Measurements from ENCODE around the gene SLC4A8. TPM values are rescaled to one million over a fixed set of nuclear protein-coding genes. Genes with fewer than 3 reads are reported as not detected.

The SLC4A8 gene
- total and polyA plus RNA-seq, 4 donors, result 1.1 to 12.2 (median 3.0) TPM

DNA sequence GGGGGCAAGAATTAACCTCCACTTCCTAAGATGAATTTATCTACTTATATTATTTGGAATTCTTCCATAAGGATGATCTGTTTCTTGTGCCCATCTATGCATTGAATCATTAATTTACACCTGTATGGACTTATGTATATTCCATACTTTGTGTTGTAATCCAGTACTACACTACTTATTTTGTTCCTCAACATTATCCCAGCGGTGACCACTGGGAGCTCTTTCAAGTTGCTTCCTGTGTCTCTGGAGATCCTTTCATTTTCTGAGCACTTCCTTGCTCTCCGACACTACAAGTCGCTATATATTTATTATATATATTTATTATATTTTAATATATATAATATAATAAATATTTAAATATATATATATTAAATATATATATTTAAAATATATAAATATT lies 111.5 kb downstream of the SLC4A8 start:
- ATAC-seq (ENCODE audit: insufficient read depth, low FRiP score) (no peak), DNase-seq (no peak)
- 75 to 82% methylated on average over 3 of the region's 3 CpGs for WGBS, 2 donors
- no peaks in the 10 kb centered on the region for H3K4me1 ChIP-seq (ENCODE audit: control insufficient read depth in 5 of 5, insufficient read depth in 5 of 5, low read length in 5 of 5)
- no peak overlapping the region for H3K27ac ChIP-seq (ENCODE audit: low read depth in 1 of 2, low read length in 1 of 2)
- peaks cover 0 to 10% (median 7%) of the 10 kb centered on the region in 3 donors for H3K27me3 ChIP-seq (ENCODE audit: control insufficient read depth in 3 of 3, insufficient read depth in 3 of 3, low read length in 2 of 3)
- no peak overlapping the region for H3K4me3 ChIP-seq
- TF ChIP-seq, protein P1, sequence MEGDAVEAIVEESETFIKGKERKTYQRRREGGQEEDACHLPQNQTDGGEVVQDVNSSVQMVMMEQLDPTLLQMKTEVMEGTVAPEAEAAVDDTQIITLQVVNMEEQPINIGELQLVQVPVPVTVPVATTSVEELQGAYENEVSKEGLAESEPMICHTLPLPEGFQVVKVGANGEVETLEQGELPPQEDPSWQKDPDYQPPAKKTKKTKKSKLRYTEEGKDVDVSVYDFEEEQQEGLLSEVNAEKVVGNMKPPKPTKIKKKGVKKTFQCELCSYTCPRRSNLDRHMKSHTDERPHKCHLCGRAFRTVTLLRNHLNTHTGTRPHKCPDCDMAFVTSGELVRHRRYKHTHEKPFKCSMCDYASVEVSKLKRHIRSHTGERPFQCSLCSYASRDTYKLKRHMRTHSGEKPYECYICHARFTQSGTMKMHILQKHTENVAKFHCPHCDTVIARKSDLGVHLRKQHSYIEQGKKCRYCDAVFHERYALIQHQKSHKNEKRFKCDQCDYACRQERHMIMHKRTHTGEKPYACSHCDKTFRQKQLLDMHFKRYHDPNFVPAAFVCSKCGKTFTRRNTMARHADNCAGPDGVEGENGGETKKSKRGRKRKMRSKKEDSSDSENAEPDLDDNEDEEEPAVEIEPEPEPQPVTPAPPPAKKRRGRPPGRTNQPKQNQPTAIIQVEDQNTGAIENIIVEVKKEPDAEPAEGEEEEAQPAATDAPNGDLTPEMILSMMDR (IDR thresholded peaks at IDR 0.05; ENCODE audit: control extremely low read depth, extremely low read depth), result no peak
- no peaks in the 10 kb centered on the region for H3K9me3 ChIP-seq (ENCODE audit: control insufficient read depth in 4 of 4, insufficient read depth in 3 of 4, low read length in 3 of 4)
- H3K9ac ChIP-seq (ENCODE audit: insufficient read depth in 1 of 2, low read length in 2 of 2), result no peak overlapping the region
- H3K36me3 ChIP-seq (ENCODE audit: control insufficient read depth in 4 of 4, insufficient read depth in 4 of 4, low read length in 4 of 4), result no peaks in the 10 kb centered on the region

DNA sequence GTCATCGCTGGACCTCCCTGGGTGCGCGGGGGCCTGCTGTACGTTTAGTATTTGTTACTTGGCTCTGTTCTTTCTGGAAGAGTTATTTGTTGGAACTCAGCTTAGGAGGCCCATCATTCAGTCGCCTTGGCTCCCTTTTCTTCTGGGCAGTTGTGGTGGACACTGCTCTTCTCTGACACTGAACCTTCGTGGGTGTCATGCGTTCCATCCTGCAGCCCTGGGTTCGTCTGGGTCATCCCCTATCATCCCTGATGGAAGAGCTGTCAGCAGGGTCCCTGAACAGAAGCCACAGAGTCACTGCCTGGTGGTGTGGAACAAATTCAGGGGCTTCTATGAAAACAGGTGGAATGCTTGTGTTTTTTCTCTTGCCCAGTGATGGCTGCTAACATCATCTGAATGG lies 113.5 kb downstream of the SLC4A8 start:
- Histone ChIP-seq H3K27ac (ENCODE audit: low read depth in 1 of 2, low read length in 1 of 2) (no peak overlapping the region), H3K9ac (ENCODE audit: insufficient read depth in 1 of 2, low read length in 2 of 2) (no peak overlapping the region)

DNA sequence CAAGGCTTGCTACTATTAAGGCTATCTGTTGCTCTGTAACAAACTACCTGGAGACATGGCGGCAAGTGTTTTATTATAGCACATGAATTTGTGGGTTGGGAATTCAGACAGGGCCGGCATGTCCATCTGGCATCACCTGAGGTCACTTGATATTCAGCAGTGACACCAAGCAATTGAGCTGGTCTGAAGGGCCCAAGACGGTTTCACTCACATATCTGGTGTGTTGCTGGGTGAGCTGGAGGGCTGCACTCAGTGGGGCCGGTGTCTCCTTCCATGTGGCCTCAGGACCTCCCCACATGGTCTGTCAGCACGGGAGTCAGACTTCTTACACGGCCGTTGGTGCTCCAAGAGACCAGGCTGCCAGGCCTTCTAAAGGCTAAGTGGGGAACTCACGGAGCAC lies 114.0 kb downstream of the SLC4A8 start:
- Histone ChIP-seq H3K4me3 (no peak overlapping the region), H3K27ac (ENCODE audit: low read depth in 1 of 2, low read length in 1 of 2) (no peak overlapping the region), H3K4me1 (ENCODE audit: control insufficient read depth in 5 of 5, insufficient read depth in 5 of 5, low read length in 5 of 5) (no peaks in the 10 kb centered on the region), H3K27me3 (ENCODE audit: control insufficient read depth in 3 of 3, insufficient read depth in 3 of 3, low read length in 2 of 3) (peaks cover 0 to 8% (median 7%) of the 10 kb centered on the region in 3 donors), H3K36me3 (ENCODE audit: control insufficient read depth in 4 of 4, insufficient read depth in 4 of 4, low read length in 4 of 4) (no peaks in the 10 kb centered on the region), H3K9ac (ENCODE audit: insufficient read depth in 1 of 2, low read length in 2 of 2) (no peak overlapping the region), H3K9me3 (ENCODE audit: control insufficient read depth in 4 of 4, insufficient read depth in 3 of 4, low read length in 3 of 4) (no peaks in the 10 kb centered on the region)
- 82 to 89% methylated on average over 8 of the region's 8 CpGs for WGBS, 2 donors
- ATAC-seq (ENCODE audit: insufficient read depth, low FRiP score), result no peak
- TF ChIP-seq, protein P1 (IDR thresholded peaks at IDR 0.05; ENCODE audit: control extremely low read depth, extremely low read depth), result no peak
- no peak for DNase-seq

More for the DNA sequence above, 113.5 kb downstream of the SLC4A8 start:
- Histone ChIP-seq H3K27me3 (ENCODE audit: control insufficient read depth in 3 of 3, insufficient read depth in 3 of 3, low read length in 2 of 3) (peaks cover 0 to 8% (median 7%) of the 10 kb centered on the region in 3 donors), H3K36me3 (ENCODE audit: control insufficient read depth in 4 of 4, insufficient read depth in 4 of 4, low read length in 4 of 4) (no peaks in the 10 kb centered on the region), H3K4me3 (no peak overlapping the region), H3K4me1 (ENCODE audit: control insufficient read depth in 5 of 5, insufficient read depth in 5 of 5, low read length in 5 of 5) (no peaks in the 10 kb centered on the region), H3K9me3 (ENCODE audit: control insufficient read depth in 4 of 4, insufficient read depth in 3 of 4, low read length in 3 of 4) (no peaks in the 10 kb centered on the region)
- ATAC-seq (ENCODE audit: insufficient read depth, low FRiP score), result no peak
- no peak for DNase-seq
- TF ChIP-seq, protein P1 (IDR thresholded peaks at IDR 0.05; ENCODE audit: control extremely low read depth, extremely low read depth), result no peak
- 85 to 87% methylated on average over 8 of the region's 8 CpGs for WGBS, 2 donors

DNA sequence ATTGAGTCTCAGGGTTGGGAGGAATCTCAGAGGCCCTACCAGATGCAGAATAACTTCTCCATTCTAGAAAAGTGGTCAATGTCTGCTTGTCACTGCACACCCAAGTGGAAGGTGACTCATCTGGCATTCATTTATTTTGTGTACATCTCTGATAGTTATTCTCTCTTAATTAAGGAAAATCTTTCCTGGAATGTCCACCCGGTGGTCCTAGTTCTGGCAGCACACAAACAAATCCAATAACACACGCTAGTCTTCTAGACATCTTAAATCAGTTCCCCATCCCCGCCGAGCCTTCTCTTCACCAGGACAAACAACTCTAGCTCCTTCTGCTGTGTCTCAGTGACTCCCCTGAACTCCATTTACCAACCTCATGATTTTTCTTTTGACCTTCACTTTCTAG lies 116.4 kb downstream of the SLC4A8 start:
- H3K9me3 ChIP-seq (ENCODE audit: control insufficient read depth in 4 of 4, insufficient read depth in 3 of 4, low read length in 3 of 4), result no peaks in the 10 kb centered on the region
- H3K27ac ChIP-seq (ENCODE audit: low read depth in 1 of 2, low read length in 1 of 2), result no peak overlapping the region
- no peak overlapping the region for H3K4me3 ChIP-seq
- no peaks in the 10 kb centered on the region for H3K36me3 ChIP-seq (ENCODE audit: control insufficient read depth in 4 of 4, insufficient read depth in 4 of 4, low read length in 4 of 4)
- TF ChIP-seq, protein P1 (IDR thresholded peaks at IDR 0.05; ENCODE audit: control extremely low read depth, extremely low read depth), result no peak
- ATAC-seq (ENCODE audit: insufficient read depth, low FRiP score), result no peak
- H3K9ac ChIP-seq (ENCODE audit: insufficient read depth in 1 of 2, low read length in 2 of 2), result no peak overlapping the region
- DNase-seq, result no peak
- no peaks in the 10 kb centered on the region for H3K4me1 ChIP-seq (ENCODE audit: control insufficient read depth in 5 of 5, insufficient read depth in 5 of 5, low read length in 5 of 5)
- 83 to 87% methylated on average over 4 of the region's 4 CpGs for WGBS, 2 donors
- H3K27me3 ChIP-seq (ENCODE audit: control insufficient read depth in 3 of 3, insufficient read depth in 3 of 3, low read length in 2 of 3), result peaks cover 0 to 6% (median 2%) of the 10 kb centered on the region in 3 donors

Data from lung (tissue), 12 donors.